Measurements from ENCODE around the gene CDH13. TPM values are rescaled to one million over a fixed set of nuclear protein-coding genes. Genes with fewer than 3 reads are reported as not detected.

The CDH13 gene
- polyA plus RNA-seq, 1 donor from 2014 or later: 3.2 TPM

GRCh38 chr16:83692224-83692623, 1065.5 kb downstream of the CDH13 start:
- Histone ChIP-seq H3K9me2 (ENCODE audit: insufficient read depth, low read length) (no peaks in the 10 kb centered on the region), H3K4me3 (ENCODE audit: low read length) (no peak overlapping the region), H3K9ac (ENCODE audit: low read length) (no peak overlapping the region), H4K20me1 (ENCODE audit: insufficient read depth) (no peaks in the 10 kb centered on the region), H3K79me2 (replicated peaks; ENCODE audit: insufficient read depth, low read length) (no peaks in the 10 kb centered on the region), H3K9me3 (ENCODE audit: low read length) (no peaks in the 10 kb centered on the region), H3K27ac (ENCODE audit: low read length) (no peak overlapping the region), H3K4me2 (ENCODE audit: low read length) (no peak overlapping the region), H3K36me3 (ENCODE audit: insufficient read depth, low read length) (no peaks in the 10 kb centered on the region), H3F3A (ENCODE audit: insufficient read depth, low read length, poor library complexity, severe bottlenecking) (no peaks in the 10 kb centered on the region), H3K27me3 (ENCODE audit: insufficient read depth, low read depth, low read length) (no peaks in the 10 kb centered on the region), H2AFZ (ENCODE audit: low read depth, low read length) (no peak overlapping the region)
- TF ChIP-seq TAF1 (IDR thresholded peaks at IDR 0.05; ENCODE audit: low read depth) (no peak), EZH2 (IDR thresholded peaks at IDR 0.05; ENCODE audit: borderline replicate concordance, insufficient read depth, low read length, poor library complexity, severe bottlenecking) (no peak), POLR2AphosphoS5 (IDR thresholded peaks at IDR 0.05) (no peak)

DNA sequence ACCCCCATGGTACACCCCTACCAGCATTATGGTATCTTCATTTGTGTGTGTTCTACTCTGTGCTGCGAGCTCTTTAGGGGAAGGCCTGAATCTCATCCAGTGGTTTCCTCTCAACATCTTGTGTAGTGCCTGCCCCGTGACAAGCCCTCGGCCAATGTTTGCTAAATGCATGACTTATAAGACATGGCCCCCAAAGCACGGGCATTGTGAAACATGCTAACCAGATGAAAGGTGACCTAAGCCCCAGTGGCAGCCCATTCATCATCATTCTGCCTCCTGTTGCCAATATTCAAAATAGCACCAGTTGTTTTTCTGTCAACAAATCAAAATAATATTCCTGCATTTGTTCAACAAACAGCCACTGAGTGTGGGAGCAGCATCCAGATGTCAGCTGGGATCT, 1072.2 kb downstream of the CDH13 start:
- Histone ChIP-seq H3F3A (ENCODE audit: insufficient read depth, low read length, poor library complexity, severe bottlenecking) (no peaks in the 10 kb centered on the region), H3K79me2 (replicated peaks; ENCODE audit: insufficient read depth, low read length) (no peaks in the 10 kb centered on the region), H3K4me3 (ENCODE audit: low read length) (peak overlapping the region; percentile 35), H3K9ac (ENCODE audit: low read length) (no peak overlapping the region), H3K4me2 (ENCODE audit: low read length) (no peak overlapping the region), H4K20me1 (ENCODE audit: insufficient read depth) (no peaks in the 10 kb centered on the region), H2AFZ (ENCODE audit: low read depth, low read length) (no peak overlapping the region), H3K27ac (ENCODE audit: low read length) (peak overlapping the region; percentile 65), H3K27me3 (ENCODE audit: insufficient read depth, low read depth, low read length) (peaks cover 3% of the 10 kb centered on the region), H3K36me3 (ENCODE audit: insufficient read depth, low read length) (no peaks in the 10 kb centered on the region), H3K9me2 (ENCODE audit: insufficient read depth, low read length) (no peaks in the 10 kb centered on the region), H3K9me3 (ENCODE audit: low read length) (no peaks in the 10 kb centered on the region)
- TF ChIP-seq EZH2 (IDR thresholded peaks at IDR 0.05; ENCODE audit: borderline replicate concordance, insufficient read depth, low read length, poor library complexity, severe bottlenecking) (no peak), TAF1 (IDR thresholded peaks at IDR 0.05; ENCODE audit: low read depth) (no peak), POLR2AphosphoS5 (IDR thresholded peaks at IDR 0.05) (no peak), MXI1 (conservative IDR thresholded peaks at IDR 0.05; ENCODE audit: poor library complexity, severe bottlenecking) (no peak), SMC3 (conservative IDR thresholded peaks at IDR 0.05; ENCODE audit: poor library complexity) (no peak), RAD21 (conservative IDR thresholded peaks at IDR 0.05) (no peak), EP300 (conservative IDR thresholded peaks at IDR 0.05; ENCODE audit: poor library complexity, severe bottlenecking) (no peak)
- TF ChIP-seq, protein P1, sequence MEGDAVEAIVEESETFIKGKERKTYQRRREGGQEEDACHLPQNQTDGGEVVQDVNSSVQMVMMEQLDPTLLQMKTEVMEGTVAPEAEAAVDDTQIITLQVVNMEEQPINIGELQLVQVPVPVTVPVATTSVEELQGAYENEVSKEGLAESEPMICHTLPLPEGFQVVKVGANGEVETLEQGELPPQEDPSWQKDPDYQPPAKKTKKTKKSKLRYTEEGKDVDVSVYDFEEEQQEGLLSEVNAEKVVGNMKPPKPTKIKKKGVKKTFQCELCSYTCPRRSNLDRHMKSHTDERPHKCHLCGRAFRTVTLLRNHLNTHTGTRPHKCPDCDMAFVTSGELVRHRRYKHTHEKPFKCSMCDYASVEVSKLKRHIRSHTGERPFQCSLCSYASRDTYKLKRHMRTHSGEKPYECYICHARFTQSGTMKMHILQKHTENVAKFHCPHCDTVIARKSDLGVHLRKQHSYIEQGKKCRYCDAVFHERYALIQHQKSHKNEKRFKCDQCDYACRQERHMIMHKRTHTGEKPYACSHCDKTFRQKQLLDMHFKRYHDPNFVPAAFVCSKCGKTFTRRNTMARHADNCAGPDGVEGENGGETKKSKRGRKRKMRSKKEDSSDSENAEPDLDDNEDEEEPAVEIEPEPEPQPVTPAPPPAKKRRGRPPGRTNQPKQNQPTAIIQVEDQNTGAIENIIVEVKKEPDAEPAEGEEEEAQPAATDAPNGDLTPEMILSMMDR (IDR thresholded peaks at IDR 0.05; ENCODE audit: poor library complexity, severe bottlenecking): no peak
- TF ChIP-seq, protein P2, sequence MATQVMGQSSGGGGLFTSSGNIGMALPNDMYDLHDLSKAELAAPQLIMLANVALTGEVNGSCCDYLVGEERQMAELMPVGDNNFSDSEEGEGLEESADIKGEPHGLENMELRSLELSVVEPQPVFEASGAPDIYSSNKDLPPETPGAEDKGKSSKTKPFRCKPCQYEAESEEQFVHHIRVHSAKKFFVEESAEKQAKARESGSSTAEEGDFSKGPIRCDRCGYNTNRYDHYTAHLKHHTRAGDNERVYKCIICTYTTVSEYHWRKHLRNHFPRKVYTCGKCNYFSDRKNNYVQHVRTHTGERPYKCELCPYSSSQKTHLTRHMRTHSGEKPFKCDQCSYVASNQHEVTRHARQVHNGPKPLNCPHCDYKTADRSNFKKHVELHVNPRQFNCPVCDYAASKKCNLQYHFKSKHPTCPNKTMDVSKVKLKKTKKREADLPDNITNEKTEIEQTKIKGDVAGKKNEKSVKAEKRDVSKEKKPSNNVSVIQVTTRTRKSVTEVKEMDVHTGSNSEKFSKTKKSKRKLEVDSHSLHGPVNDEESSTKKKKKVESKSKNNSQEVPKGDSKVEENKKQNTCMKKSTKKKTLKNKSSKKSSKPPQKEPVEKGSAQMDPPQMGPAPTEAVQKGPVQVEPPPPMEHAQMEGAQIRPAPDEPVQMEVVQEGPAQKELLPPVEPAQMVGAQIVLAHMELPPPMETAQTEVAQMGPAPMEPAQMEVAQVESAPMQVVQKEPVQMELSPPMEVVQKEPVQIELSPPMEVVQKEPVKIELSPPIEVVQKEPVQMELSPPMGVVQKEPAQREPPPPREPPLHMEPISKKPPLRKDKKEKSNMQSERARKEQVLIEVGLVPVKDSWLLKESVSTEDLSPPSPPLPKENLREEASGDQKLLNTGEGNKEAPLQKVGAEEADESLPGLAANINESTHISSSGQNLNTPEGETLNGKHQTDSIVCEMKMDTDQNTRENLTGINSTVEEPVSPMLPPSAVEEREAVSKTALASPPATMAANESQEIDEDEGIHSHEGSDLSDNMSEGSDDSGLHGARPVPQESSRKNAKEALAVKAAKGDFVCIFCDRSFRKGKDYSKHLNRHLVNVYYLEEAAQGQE (IDR thresholded peaks at IDR 0.05; ENCODE audit: borderline replicate concordance): no peak

All from neural cell (in vitro differentiated cells).